DLD1 (cell line): ENCODE results near the gene TUBB3.

Source experiments
- in situ Hi-C: cut with HindIII; loops from 2 replicates; pipeline ENCODE4 v1.10.0; 2017; ENCODE audit warnings: low sequenced_read_pairs

Gene TUBB3

GRCh38 chr16:89936981-89937380 lies 13.8 kb downstream of the TUBB3 start:
- in situ Hi-C loops = no loop called here

- in situ Hi-C loops = no loop called here
These were observed 15.2 kb downstream of the TUBB3 start for GRCh38 chr16:89938175-89938885.

- in situ Hi-C loops = no loop called here
These were observed 21.6 kb downstream of the TUBB3 start for GRCh38 chr16:89944773-89945172.

- in situ Hi-C loops = no loop called here
These were observed 22.5 kb downstream of the TUBB3 start for GRCh38 chr16:89945654-89946053.

- in situ Hi-C loops = no loop called here
These were observed 23.4 kb downstream of the TUBB3 start for GRCh38 chr16:89946515-89946914.

- in situ Hi-C loops = no loop called here
These were observed 26.1 kb downstream of the TUBB3 start for GRCh38 chr16:89949121-89949742.

GRCh38 chr16:89949756-89950155 lies 26.6 kb downstream of the TUBB3 start:
- in situ Hi-C loops = no loop called here

GRCh38 chr16:89951509-89951908 lies 28.4 kb downstream of the TUBB3 start:
- in situ Hi-C loops = no loop called here

GRCh38 chr16:89952049-89952448 lies 28.9 kb downstream of the TUBB3 start:
- in situ Hi-C loops = no loop called here

GRCh38 chr16:89952551-89952950 lies 29.4 kb downstream of the TUBB3 start:
- in situ Hi-C loops = no loop called here

GRCh38 chr16:89953671-89954406 lies 30.7 kb downstream of the TUBB3 start:
- in situ Hi-C loops = no loop called here

- in situ Hi-C loops = no loop called here
These were observed 31.3 kb downstream of the TUBB3 start for GRCh38 chr16:89954462-89954861.

- in situ Hi-C loops = no loop called here
These were observed 32.0 kb downstream of the TUBB3 start for GRCh38 chr16:89955001-89955685.

GRCh38 chr16:89956505-89957215 lies 33.5 kb downstream of the TUBB3 start:
- in situ Hi-C loops = no loop called here

GRCh38 chr16:89957216-89957785 lies 34.2 kb downstream of the TUBB3 start:
- in situ Hi-C loops = no loop called here

GRCh38 chr16:89958068-89958467 lies 34.9 kb downstream of the TUBB3 start:
- in situ Hi-C loops = no loop called here

GRCh38 chr16:89958596-89958995 lies 35.5 kb downstream of the TUBB3 start:
- in situ Hi-C loops = no loop called here

GRCh38 chr16:89960966-89961365 lies 37.8 kb downstream of the TUBB3 start:
- in situ Hi-C loops = no loop called here

- in situ Hi-C loops = no loop called here
These were observed 38.8 kb downstream of the TUBB3 start for GRCh38 chr16:89961920-89962319.

GRCh38 chr16:89962754-89963498 lies 39.8 kb downstream of the TUBB3 start:
- in situ Hi-C loops = no loop called here
